Neural cell (in vitro differentiated cells): ENCODE measurements around the gene MAP3K13. TPM values are rescaled to one million over a fixed set of nuclear protein-coding genes. Genes with fewer than 3 reads are reported as not detected.

Source experiments
- H2AFZ ChIP-seq: fragments of 200-600, 300-800 bp; sonication (generic), shearing (Covaris generic); 2 replicates; pipeline ENCODE4 v1.6.0; 2014; ENCODE audit warnings: low read depth, mild to moderate bottlenecking, antibody characterized with exemption, low read length, moderate library complexity
- H3F3A ChIP-seq: fragments of 200-600 bp; shearing (Covaris generic); 2 replicates; pipeline ENCODE4 v1.6.1; 2016; ENCODE audit warnings: mild to moderate bottlenecking, moderate library complexity, mixed read lengths, antibody characterized with exemption, low read length; ENCODE audit not compliant: insufficient read depth, poor library complexity, severe bottlenecking
- H3K27ac ChIP-seq: fragments of 200-600, 300-800 bp; sonication (generic), shearing (Covaris generic); 2 replicates; pipeline ENCODE4 v1.5.1; 2014; ENCODE audit warnings: mild to moderate bottlenecking, low read length, moderate library complexity
- H3K27me3 ChIP-seq: fragments of 300-800, 200-600 bp; sonication (generic), shearing (Covaris generic); 2 replicates; pipeline ENCODE4 v1.6.0; 2014; ENCODE audit warnings: mild to moderate bottlenecking, low read depth, low read length, moderate library complexity; ENCODE audit not compliant: insufficient read depth
- H3K36me3 ChIP-seq: fragments of 300-800, 200-600 bp; sonication (generic), shearing (Covaris generic); 2 replicates; pipeline ENCODE4 v1.5.1; 2014; ENCODE audit warnings: mild to moderate bottlenecking, antibody characterized with exemption, low read length, moderate library complexity; ENCODE audit not compliant: insufficient read depth
- H3K4me2 ChIP-seq: fragments of 300-800, 200-600 bp; sonication (generic), shearing (Covaris generic); 2 replicates; pipeline ENCODE4 v1.6.0; 2014; ENCODE audit warnings: mild to moderate bottlenecking, low read length
- H3K4me3 ChIP-seq: fragments of 300-800, 200-600 bp; sonication (generic), shearing (Covaris generic); 2 replicates; pipeline ENCODE4 v1.5.1; 2014; ENCODE audit warnings: mild to moderate bottlenecking, low read length, moderate library complexity
- H3K79me2 ChIP-seq: fragments of 200-600 bp; shearing (Covaris generic); replicated peaks from 2 replicates; pipeline ENCODE4 v1.6.0; 2014; ENCODE audit warnings: mild to moderate bottlenecking, low read length, moderate library complexity; ENCODE audit not compliant: insufficient read depth
- H3K9ac ChIP-seq: fragments of 300-800, 200-600 bp; sonication (generic), shearing (Covaris generic); 2 replicates; pipeline ENCODE4 v1.6.1; 2016; ENCODE audit warnings: mild to moderate bottlenecking, low read length, mixed read lengths
- H3K9me2 ChIP-seq: fragments of 200-600 bp; shearing (Covaris generic); 2 replicates; pipeline ENCODE4 v1.6.1; 2016; ENCODE audit warnings: mild to moderate bottlenecking, low read length, mixed read lengths; ENCODE audit not compliant: insufficient read depth
- H3K9me3 ChIP-seq: fragments of 200-600, 300-800 bp; sonication (generic), shearing (Covaris generic); 2 replicates; pipeline ENCODE4 v1.6.1; 2016; ENCODE audit warnings: mild to moderate bottlenecking, mixed run types, low read length, moderate library complexity, mixed read lengths
- H4K20me1 ChIP-seq: fragments of 200-600 bp; shearing (Covaris generic); 2 replicates; pipeline ENCODE4 v1.6.1; 2016; ENCODE audit warnings: mild to moderate bottlenecking, mixed run types; ENCODE audit not compliant: insufficient read depth
- CTCF ChIP-seq: fragments of 450-650 bp; IDR thresholded peaks from 2 replicates; pipeline ENCODE4 v1.5.1; 2014; ENCODE audit warnings: antibody characterized with exemption, mild to moderate bottlenecking, moderate library complexity; ENCODE audit not compliant: poor library complexity, severe bottlenecking
- EP300 ChIP-seq: fragments of 450-650 bp; conservative IDR thresholded peaks from 2 replicates; pipeline ENCODE4 v1.6.1; 2014; ENCODE audit warnings: antibody characterized with exemption, mild to moderate bottlenecking, moderate library complexity; ENCODE audit not compliant: poor library complexity, severe bottlenecking
- EZH2 ChIP-seq: fragments of 200-600, 300-800 bp; shearing (Covaris generic), sonication (generic); IDR thresholded peaks from 2 replicates; pipeline ENCODE4 v1.6.1; 2014; ENCODE audit warnings: antibody characterized with exemption, low read length, borderline replicate concordance, mild to moderate bottlenecking; ENCODE audit not compliant: insufficient read depth, poor library complexity, severe bottlenecking
- MXI1 ChIP-seq: fragments of 450-650 bp; conservative IDR thresholded peaks from 2 replicates; pipeline ENCODE4 v1.6.1; 2014; ENCODE audit warnings: antibody characterized with exemption, mild to moderate bottlenecking; ENCODE audit not compliant: poor library complexity, severe bottlenecking
- POLR2AphosphoS5 ChIP-seq: IDR thresholded peaks from 2 replicates; pipeline ENCODE4 v1.6.1; 2012
- RAD21 ChIP-seq: fragments of 450-650 bp; conservative IDR thresholded peaks from 2 replicates; pipeline ENCODE4 v1.6.1; 2014; ENCODE audit warnings: antibody characterized with exemption, mild to moderate bottlenecking, moderate library complexity
- SMC3 ChIP-seq: fragments of 450-650 bp; conservative IDR thresholded peaks from 2 replicates; pipeline ENCODE4 v1.6.1; 2014; ENCODE audit warnings: antibody characterized with exemption, mild to moderate bottlenecking, moderate library complexity; ENCODE audit not compliant: poor library complexity
- TAF1 ChIP-seq: IDR thresholded peaks from 2 replicates; pipeline ENCODE4 v1.6.1; 2012; ENCODE audit warnings: low read depth
- polyA plus RNA-seq: library from polyadenylated mRNA; depleted of rRNA; stranded (reverse); fragments of >200 nt; gene quantifications from 2 replicates; pipeline ENCODE4 v1.2.3, GENCODE V29; 2014
- TF ChIP-seq, protein P1 (sequence below): IDR thresholded peaks from 2 replicates; pipeline ENCODE4 v1.6.1; 2012; ENCODE audit warnings: borderline replicate concordance

MAP3K13 gene
- polyA plus RNA-seq, 1 donor from 2014 or later: 33.8 TPM

- no peaks in the 10 kb centered on the region for H3K36me3 ChIP-seq
- H2AFZ ChIP-seq: no peak overlapping the region
- H4K20me1 ChIP-seq: no peaks in the 10 kb centered on the region
- H3K79me2 ChIP-seq: no peaks in the 10 kb centered on the region
- no peak overlapping the region for H3K4me3 ChIP-seq
- no peak for TF ChIP-seq RAD21
- no peak for TF ChIP-seq MXI1
- H3K27ac ChIP-seq: no peak overlapping the region
- H3K9me3 ChIP-seq: no peaks in the 10 kb centered on the region
- H3K4me2 ChIP-seq: no peak overlapping the region
- no peaks in the 10 kb centered on the region for H3K27me3 ChIP-seq
- no peaks in the 10 kb centered on the region for H3K9me2 ChIP-seq
- H3K9ac ChIP-seq: no peak overlapping the region
- no peaks in the 10 kb centered on the region for H3F3A ChIP-seq
Measured at GRCh38 chr3:185330644-185331043, 32.3 kb upstream of the MAP3K13 start.

DNA sequence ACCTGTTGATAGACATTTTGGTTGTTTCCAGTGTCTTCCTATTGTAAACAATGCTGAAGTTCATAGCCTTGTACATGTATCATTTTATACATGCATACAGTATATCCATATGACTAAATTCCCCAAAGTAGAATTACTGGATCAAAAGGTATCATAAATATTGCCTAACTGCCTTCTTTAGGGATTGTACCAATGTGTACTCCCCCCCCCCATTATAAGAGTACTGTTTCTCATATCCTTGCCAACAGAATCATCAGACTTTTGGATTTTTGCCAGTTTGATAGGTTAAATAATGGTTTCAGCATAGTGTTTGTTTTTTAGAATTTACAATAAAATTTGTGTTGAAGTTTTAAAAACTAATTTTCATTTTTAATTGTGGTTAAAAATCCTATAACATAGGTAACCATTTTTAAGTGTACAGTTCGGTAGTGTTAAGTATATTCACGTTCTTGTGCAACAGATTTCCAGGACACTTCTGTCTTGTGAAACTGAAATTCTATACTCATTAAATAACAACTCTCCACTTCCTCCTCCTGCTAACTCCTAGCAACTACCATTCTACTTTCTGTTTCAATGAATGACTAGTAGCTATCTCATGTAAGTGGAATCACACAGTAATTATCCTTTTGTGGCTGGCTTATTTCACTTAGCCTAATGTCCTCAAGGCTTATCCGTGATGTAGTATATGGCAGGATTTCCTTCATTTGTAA lies 30.8 kb upstream of the MAP3K13 start:
- Histone ChIP-seq H3K36me3 (no peaks in the 10 kb centered on the region), H4K20me1 (no peaks in the 10 kb centered on the region), H3K27me3 (no peaks in the 10 kb centered on the region), H3K9ac (no peak overlapping the region), H3F3A (no peaks in the 10 kb centered on the region), H2AFZ (no peak overlapping the region), H3K9me3 (no peaks in the 10 kb centered on the region), H3K4me3 (no peak overlapping the region), H3K79me2 (no peaks in the 10 kb centered on the region), H3K27ac (no peak overlapping the region), H3K4me2 (no peak overlapping the region), H3K9me2 (no peaks in the 10 kb centered on the region)
- TF ChIP-seq MXI1: no peak
- TF ChIP-seq EZH2: no peak
- TF ChIP-seq EP300: no peak
- TF ChIP-seq CTCF: no peak
- TF ChIP-seq TAF1: no peak
- TF ChIP-seq, protein P1, sequence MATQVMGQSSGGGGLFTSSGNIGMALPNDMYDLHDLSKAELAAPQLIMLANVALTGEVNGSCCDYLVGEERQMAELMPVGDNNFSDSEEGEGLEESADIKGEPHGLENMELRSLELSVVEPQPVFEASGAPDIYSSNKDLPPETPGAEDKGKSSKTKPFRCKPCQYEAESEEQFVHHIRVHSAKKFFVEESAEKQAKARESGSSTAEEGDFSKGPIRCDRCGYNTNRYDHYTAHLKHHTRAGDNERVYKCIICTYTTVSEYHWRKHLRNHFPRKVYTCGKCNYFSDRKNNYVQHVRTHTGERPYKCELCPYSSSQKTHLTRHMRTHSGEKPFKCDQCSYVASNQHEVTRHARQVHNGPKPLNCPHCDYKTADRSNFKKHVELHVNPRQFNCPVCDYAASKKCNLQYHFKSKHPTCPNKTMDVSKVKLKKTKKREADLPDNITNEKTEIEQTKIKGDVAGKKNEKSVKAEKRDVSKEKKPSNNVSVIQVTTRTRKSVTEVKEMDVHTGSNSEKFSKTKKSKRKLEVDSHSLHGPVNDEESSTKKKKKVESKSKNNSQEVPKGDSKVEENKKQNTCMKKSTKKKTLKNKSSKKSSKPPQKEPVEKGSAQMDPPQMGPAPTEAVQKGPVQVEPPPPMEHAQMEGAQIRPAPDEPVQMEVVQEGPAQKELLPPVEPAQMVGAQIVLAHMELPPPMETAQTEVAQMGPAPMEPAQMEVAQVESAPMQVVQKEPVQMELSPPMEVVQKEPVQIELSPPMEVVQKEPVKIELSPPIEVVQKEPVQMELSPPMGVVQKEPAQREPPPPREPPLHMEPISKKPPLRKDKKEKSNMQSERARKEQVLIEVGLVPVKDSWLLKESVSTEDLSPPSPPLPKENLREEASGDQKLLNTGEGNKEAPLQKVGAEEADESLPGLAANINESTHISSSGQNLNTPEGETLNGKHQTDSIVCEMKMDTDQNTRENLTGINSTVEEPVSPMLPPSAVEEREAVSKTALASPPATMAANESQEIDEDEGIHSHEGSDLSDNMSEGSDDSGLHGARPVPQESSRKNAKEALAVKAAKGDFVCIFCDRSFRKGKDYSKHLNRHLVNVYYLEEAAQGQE: no peak
- no peak for TF ChIP-seq SMC3
- TF ChIP-seq RAD21: no peak
- TF ChIP-seq POLR2AphosphoS5: no peak
